Activated CD8-positive, alpha-beta memory T cell treated with anti-CD3 and anti-CD28 coated beads for 1 hour (primary cell): Measurements from ENCODE around the gene AMN1.
"Not testable (repeated sequence)": the region's sequence is repeated elsewhere in the genome, so short reads cannot be mapped to it uniquely, and the experiment has no call there.

ENCODE experiments used
- DNase-seq, 2 donors: peaks; one replicate each; pipeline ENCODE4 v3.0.0-alpha.2; 2020; ENCODE audit warnings: low read depth in 1 of 2; ENCODE audit errors: extremely low read depth in 1 of 2

The AMN1 gene

DNA sequence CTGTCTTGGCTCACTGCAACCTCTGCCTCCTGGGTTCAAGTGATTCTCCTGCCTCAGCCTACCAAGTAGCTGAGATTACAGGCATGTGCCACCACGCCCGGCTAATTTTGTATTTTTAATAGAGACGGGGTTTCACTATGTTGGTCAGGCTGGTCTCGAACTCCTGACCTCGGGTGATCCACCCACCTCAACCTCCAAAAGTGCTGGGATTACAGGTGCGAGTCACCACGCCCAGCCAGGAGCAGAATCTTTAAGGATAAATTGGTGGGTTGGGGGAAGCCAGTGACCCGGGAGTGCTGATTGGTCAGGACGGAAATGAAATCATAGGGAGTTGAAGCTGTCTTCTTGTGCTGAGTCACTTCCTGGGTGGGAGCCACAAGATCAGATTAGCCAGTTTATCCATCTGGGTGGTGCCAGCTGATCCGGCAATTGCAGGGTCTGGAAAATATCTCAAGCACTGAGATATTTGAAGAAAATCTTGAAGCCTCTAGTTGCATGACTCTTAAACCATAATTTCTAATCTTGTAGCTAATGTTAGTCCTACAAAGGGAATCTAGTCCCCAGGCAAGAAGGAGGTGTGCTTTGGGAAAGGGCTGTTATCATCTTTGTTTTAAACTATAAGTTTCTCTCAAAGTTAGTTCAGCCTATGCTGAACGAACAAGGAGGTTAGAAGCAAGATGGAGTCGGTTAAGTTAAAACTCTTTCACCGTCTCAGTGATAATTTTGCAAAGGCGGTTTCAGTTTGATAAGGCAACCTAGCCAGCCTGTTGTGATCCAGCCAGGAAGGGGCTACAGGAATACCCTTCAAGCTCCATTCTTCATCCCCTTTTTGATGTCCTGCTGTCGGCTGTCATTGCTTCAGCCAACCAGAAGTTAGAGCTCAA is 5.0 kb upstream of the AMN1 start:
- DNase-seq: not testable (repeated sequence)

DNA sequence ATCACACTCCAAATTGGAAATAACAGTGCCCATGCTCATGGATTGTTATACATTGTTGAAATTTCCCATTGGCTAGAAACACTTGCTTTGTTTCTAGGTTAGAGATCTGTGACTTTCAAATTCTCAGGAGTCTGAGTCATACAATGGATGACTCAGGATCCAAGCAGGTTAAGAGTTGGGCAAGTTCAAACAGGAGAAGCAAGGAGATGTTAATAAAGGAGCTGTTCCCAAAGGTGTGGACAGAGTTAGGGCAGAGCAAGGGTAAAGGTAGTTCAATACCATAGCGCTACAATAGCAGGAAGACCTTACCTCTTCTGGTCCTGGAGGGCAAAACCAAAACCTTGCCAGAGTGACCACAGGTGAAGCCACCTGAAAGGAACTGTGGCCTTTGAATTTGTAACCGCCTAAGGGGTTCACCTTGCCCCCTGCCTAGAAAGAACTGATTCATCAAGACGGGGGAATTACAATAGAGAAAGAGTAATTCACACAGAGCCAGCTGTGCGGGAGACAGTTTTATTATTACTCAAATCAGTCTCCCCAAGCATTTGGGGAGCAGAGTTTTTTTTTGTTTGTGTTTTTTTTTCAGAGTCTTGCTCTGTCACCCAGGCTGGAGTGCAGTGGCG is 4.2 kb upstream of the AMN1 start:
- DNase-seq: no peak

DNA sequence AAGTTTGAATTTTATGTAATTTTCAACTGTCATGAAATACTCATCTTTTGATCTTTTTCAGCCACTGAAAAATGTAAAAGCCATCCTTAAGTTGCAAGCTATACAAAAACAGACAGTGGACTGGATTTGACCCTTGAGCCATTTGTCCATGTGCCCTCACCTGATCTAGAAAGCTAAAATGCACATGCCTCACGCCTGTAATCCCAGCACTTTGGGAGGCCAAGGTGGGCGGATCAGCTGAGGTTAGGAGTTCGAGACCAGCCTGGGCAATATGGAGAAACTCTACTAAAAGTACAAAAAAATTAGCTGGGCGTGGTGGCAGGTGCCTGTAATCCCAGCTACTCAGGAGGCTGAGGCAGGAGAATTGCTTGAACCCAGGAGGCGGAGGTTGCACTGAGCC is 2.4 kb upstream of the AMN1 start:
- not testable (repeated sequence) for DNase-seq

DNA sequence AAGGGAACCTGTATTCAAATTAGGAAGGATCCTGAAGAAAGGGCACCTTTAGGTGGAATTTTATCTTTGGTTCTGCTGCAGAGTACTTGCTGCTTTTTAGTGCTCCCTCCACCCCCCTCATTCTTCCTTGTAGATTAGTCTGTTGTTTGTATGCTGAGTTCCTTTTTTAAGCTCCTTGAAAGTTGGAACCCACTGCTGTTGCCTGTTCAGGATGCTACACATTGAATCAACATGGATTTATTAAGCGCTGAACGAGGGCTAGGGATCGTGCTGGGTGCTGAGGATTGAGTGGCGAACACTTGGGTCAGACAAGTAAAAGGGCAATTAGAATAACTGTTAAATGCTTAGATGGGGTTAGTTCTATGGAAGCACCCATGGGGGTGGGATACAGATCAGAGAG is 884 bp upstream of the AMN1 start:
- DNase-seq: no peak

DNA sequence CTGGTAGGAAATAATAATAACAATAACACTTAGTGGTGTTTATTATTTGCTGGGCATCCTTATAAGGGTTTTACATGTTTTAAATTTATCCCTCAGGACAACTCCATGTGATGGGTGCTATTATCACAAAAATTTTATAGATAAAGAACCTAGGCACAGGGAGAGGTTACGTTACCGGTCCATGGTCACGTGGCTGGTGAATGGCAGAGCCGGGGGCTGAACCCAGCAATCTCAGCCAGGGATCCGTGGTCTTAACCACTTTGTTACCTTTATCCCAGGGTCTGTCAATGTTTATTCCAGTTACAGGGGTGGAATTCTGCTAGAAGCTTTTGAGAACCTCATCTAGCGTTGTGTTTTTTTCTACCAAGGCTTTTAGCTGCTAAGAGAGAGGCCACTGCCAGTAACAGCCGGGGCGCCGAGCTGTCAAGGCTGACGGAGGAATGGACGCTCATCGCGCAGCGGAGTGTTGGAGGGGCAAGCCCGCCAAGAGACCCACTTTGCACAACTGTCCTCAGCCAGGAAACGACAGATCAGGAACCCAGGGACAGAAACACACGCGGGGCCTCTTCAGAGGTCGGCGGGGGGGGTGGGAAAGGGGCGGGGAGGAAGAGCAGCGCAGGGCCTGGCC is 418 bp downstream of the AMN1 start:
- DNase-seq: no peak

DNA sequence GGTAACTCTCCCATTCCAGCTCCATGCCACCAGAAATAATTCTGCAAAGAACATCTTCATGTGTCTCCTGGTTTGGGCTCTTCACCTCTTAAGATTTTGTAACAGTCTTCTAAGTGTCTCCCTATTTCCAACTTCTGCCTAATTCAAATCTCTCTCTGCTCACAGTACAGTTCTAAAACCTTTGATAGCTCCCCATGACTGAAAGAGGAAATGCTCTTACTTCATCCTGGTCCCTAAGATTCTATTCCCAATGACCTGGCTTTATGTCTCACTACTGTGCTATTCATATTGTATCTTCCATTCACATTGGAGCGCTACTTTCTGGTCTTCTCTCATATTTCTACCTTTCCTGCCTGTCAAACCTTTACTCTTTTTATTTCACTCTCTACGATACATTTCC is 1.6 kb downstream of the AMN1 start:
- DNase-seq: no peak

DNA sequence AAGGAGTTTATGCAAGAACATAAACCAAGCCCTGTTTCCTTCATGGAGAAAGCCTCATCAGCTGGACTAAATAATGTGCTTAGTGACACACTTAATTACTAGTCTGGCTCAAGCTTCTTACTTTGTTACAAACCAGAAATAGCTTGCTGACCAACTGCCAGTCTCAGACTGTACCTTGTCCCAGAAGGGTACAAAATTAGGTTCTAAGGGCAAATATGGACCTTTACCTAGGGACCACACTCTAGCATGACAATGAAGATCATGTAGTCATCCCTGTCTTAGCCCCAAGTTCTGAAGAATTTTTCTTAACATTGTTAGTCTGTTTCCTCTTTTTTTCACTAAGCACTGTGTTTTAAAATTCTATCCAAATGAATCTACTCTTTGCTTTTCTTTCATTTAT is 2.2 kb downstream of the AMN1 start:
- no peak for DNase-seq

DNA sequence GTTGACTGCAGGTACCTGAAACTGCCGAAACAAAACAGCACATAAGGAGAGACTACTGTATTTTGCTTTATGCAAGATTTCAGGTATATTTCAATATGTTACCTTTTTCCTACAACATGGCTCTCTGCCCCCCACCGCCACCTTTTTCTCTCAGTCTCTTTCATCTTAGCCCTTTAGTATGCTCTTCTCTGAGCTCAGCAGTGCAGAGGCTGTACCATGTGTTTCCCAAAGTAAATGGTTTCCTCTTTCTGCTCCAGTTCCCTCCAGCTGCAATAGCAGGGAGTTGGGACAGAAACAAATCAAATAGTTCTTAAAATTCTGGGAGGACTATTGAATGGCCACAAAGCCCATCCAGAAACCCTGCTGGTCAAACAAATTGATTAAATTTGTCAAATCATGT is 4.3 kb downstream of the AMN1 start:
- no peak for DNase-seq

DNA sequence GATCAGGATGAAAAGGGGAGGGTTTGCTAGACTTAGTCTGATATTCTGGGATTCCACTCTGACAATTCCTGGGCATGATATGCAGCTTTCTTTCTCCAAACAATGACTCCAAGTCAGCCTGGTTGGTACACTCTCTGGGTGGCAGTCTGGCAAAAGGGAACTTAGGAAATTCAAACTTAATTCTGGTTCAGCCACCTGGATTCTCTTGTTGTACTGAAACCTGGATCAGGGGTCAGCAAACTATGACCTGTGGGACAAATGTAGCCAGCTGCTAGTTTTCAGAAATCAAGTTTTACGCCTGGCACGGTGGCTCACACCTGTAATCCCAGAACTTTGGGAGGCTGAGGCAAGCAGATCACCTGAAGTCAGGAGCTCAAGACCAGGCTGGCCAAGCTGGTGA is 6.2 kb downstream of the AMN1 start:
- DNase-seq: no peak

DNA sequence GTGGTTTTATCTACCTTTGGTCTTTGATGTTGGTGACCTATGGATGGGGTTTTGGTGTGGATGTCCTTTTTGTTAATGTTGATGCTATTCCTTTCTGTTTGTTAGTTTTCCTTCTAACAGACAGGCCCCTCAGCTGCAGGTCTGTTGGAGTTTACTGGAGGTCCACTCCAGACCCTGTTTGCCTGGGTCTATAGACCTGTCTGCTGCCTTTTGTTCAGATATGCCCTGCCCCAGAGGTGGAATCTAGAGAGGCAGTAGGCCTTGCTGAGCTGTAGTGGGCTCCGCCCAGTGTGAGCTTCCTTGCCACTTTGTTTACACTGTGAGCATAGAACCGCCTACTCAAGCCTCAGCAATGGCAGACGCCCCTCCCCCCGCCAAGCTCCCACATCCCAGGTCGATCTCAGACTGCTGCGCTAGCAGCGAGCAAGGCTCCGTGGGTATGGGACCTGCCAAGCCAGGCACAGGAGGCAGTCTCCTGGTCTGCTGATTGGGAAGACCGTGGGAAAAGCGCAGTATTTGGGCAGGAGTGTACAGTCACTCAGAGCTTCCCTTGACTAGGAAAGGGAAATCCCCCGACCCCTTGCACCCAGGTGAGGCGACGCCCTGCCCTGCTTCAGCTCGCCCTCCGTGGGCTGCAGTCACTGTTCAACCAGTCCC is 10.2 kb downstream of the AMN1 start:
- not testable (repeated sequence) for DNase-seq

DNA sequence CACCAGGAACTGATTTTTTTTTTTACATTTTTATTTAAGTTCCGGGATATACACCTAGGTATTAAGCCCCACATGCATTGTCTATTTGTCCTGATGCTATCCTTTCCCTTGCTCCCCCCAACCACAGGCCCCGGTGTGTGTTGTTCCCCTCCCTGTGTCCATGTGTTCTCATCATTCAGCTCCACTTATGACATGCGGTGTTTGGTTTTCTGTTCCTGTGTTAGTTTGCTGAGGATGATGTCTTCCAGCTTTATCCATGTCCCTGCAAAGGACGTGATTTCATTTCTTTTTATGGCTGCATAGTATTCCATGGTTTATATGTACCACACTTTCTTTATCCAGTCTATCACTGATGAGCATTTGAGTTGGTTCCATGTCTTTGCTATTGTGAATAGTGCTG is 11.8 kb downstream of the AMN1 start:
- DNase-seq: not testable (repeated sequence)

DNA sequence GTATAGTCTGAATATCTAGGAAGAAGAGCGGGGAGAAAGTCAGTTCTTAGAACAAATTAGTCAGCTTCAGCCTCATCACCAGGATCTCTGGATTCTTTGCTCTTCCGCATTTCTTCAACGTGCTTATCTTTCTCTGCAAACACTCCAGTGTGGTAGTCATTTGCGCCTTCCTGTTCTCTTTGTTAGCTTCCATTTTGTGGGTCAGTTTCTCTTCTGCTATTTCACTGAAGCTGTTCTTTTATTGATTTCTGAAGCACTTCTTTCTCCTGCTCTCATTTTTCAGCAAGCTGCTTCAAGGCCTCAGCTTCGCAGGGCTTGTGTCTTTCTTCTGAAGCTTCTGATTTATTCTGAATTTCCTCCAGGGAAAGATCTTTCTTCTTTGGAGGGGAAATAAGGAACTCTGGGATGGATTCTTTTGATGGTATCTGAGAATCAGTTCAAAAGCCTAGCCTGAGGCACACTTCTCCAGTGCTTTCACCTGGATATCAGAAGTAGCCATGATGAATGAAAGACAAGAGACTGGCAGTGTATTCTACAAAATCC is 13.5 kb downstream of the AMN1 start:
- no peak for DNase-seq

DNA sequence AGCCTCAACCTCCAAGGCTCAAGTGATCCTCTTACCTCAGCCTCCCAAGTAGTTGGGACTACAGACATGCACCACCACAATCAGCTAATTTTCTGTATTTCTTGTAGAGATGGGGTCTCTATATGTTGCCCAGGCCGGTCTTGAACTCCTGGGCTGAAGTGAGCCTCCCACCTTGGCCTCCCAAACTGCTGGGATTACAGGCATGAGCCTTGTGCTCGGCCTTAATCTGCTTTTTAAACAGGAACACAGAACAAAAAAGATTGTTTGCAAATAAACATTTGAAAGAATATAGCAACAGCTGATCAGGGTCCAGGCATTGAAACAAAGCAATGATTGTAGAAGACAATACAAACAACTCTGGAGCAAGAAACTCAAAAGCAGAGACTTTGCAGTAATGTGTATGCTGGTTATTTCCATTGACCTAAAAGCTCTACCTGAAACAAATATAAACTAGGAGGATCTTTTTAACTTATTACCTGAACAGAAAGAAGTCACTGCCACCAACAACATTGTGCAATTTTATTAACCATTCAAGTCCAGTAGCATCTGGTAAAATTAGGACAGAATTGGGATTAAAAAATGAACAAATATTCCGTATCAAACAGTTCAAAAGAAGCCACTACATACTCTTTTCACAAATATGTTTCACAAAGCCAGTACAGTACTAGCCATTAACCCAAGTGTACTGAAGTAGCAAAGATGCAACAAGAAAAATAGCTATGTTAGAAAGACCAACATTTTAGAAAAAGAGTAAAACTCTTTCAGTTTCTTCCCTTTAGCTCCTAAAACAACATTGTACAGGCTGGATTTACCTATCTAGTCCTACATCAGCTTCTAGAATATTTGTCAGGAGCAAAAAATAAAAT is 14.2 kb downstream of the AMN1 start:
- no peak for DNase-seq

DNA sequence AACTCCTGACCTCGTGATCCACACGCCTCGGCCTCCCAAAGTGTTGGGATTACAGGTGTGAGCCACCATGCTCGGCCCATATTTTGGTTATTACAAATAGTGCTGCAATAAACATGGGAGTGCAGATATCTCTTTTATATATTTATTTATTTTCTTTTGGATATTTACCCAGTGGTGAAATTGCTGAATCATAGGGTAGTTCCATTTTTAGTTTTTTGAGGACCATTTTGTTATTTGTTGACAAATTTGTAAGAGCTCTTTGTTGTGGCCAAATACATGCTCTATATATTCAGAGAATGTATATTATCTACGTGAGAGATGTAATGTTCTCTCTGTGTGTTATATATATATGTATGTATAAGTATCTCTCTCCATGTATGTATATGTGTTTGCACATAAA is 15.9 kb downstream of the AMN1 start:
- DNase-seq: no peak

DNA sequence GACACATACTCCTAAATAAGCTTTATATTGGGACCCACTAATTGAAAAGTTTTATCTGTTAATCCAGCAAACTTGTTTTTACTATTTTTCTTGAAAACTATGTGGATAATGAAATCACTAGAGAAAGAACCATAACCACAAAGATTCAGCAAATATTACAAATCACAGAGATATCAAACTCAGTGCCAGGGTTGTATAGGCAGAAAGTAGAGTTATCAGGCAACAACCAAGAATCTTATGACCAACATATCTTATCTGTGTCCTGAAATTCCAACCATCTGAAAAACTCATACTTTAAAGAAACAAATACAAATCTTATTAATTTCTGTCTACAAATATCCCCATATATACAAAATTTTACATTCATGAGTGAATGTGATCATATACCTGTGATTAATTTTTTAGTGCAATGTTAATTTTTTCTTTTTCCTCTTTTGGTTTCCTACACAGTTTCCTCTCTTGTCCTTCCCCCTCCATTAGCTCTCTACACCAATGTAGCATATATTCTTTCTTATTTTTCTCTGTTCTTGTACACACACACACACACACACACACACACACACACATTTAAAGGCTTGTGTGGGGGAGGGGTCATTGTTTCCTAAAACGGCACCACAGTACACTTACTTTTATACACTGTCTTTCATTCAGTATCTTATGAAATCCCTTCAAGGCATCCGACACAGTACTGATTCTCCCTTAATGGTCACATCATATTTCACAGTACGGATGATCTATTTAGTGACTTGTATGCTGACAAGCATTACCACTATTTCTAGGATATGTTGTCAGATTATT is 18.6 kb downstream of the AMN1 start:
- DNase-seq: no peak

DNA sequence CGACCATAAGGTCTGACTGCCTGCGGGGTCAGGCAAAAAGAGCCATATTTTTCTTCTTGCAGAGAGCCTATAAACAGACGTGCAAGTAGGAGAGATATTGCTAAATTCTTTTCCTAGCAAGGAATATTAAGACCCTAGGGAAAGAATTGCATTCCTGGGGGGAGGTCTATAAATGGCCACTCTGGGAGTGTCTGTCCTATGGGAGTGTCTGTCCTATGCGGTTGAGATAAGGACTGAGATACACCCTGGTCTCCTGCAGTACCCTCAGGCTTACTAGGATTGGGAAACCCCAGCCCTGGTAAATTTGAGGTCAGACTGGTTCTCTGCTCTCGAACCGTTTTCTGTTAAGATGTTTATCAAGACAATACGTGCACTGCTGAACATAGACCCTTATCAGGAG is 20.7 kb downstream of the AMN1 start:
- not testable (repeated sequence) for DNase-seq

DNA sequence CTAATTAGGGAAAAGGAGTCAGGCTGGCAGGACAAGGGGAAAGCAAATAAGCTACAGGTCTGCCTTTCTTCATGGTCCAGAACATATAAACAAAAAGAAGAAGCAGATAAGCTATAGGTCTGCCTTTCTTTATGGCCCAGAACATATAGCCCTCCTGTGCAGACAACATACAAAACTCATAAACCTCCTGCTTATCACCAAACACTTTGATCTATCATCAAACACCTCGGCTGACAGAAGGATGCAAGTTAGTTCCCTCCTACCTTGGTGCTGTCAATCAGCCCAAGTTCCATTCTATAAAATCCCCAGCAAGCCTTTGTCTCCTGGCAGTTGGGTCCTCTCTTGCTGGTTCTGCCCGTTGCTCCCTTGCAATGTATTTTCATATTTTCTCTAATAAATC is 23.2 kb downstream of the AMN1 start:
- no peak for DNase-seq

DNA sequence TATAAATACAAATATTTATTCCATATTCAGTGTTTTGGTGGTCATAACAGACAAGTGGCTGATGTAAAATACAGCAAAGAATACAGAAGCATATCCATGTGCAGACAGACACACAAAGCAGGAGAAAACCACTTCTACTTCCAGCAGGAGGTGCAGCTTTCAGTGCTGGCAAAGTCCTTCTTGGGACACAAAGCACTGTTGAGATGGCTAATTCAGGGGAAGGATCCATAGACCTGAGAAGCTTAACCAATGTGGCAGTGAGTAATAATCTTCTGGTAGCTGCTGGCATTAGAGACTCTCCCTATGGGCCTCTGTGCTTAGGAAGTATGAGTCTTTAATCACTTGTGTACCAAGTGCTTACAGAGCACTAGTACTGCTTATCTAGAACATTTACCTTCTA is 26.8 kb downstream of the AMN1 start:
- no peak for DNase-seq

DNA sequence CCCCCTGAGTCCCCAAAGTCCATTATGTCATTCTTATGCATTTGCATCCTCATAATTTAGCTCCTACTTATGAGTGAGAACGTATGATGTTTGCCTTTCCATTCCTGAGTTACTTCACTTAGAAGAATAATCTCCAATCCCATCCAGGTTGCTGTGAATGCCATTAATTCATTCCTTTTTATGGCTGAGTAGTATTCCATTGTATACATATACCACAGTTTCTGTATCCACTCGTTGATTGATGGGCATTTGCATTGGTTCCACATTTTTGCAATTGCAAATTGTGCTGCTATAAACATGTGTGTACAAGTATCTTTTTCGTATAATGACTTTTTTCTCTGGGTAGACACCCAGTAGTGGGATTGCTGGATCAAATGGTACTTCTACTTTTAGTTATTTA is 38.9 kb downstream of the AMN1 start:
- DNase-seq: not testable (repeated sequence)
